ENCODE results near the gene RIPK1. TPM values are rescaled to one million over a fixed set of nuclear protein-coding genes. Genes with fewer than 3 reads are reported as not detected.

The RIPK1 gene
- total RNA-seq, 1 donor from 2014 or later = 4.9 TPM

- H3K27me3 ChIP-seq = peaks cover 32% of the 10 kb centered on the region
- peak overlapping the region; percentile 84 for H2AFZ ChIP-seq (replicated peaks)
- Mint-ChIP-seq H3K36me3 (peaks cover 9% of the 10 kb centered on the region), H3K9me3 (peaks cover 27% of the 10 kb centered on the region), H3K4me3 (peak overlapping the region; percentile 90), H3K27me3 (ENCODE audit: insufficient read depth, low read depth) (peaks cover 8% of the 10 kb centered on the region), H3K27ac (peak overlapping the region; percentile 17), H3K4me1 (peaks cover 12% of the 10 kb centered on the region)
- no peak overlapping the region for H3K27ac ChIP-seq
- DNase-seq (ENCODE audit: low spot score) = peak; percentile 85
- H3K4me1 ChIP-seq = no peaks in the 10 kb centered on the region
- peaks cover 35% of the 10 kb centered on the region for H3F3A ChIP-seq (ENCODE audit: low read depth)
- H3K9ac ChIP-seq = no peak overlapping the region
- peaks cover 5% of the 10 kb centered on the region for H3K79me2 ChIP-seq (ENCODE audit: low read depth)
- peak overlapping the region; percentile 58 for H3K4me3 ChIP-seq
- H3K9me3 ChIP-seq (ENCODE audit: low read depth) = peaks cover 6% of the 10 kb centered on the region
- H3K4me2 ChIP-seq = peak overlapping the region; percentile 83
- H4K20me1 ChIP-seq (ENCODE audit: low read depth) = no peaks in the 10 kb centered on the region
- H3K36me3 ChIP-seq = no peaks in the 10 kb centered on the region
- TF ChIP-seq EZH2 (IDR thresholded peaks at IDR 0.05) = no peak
- no peak for TF ChIP-seq EZH2phosphoT487 (IDR thresholded peaks at IDR 0.05)
- TF ChIP-seq, protein P1, sequence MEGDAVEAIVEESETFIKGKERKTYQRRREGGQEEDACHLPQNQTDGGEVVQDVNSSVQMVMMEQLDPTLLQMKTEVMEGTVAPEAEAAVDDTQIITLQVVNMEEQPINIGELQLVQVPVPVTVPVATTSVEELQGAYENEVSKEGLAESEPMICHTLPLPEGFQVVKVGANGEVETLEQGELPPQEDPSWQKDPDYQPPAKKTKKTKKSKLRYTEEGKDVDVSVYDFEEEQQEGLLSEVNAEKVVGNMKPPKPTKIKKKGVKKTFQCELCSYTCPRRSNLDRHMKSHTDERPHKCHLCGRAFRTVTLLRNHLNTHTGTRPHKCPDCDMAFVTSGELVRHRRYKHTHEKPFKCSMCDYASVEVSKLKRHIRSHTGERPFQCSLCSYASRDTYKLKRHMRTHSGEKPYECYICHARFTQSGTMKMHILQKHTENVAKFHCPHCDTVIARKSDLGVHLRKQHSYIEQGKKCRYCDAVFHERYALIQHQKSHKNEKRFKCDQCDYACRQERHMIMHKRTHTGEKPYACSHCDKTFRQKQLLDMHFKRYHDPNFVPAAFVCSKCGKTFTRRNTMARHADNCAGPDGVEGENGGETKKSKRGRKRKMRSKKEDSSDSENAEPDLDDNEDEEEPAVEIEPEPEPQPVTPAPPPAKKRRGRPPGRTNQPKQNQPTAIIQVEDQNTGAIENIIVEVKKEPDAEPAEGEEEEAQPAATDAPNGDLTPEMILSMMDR (IDR thresholded peaks at IDR 0.05) = no peak
Observed at GRCh38 chr6:3063733-3064700, 4.3 kb upstream of the RIPK1 start.

GRCh38 chr6:3071568-3071967 lies 3.3 kb downstream of the RIPK1 start:
- no peak overlapping the region for H3K9ac ChIP-seq
- Mint-ChIP-seq H3K36me3 (peaks cover 12% of the 10 kb centered on the region), H3K27me3 (ENCODE audit: insufficient read depth, low read depth) (peaks cover 2% of the 10 kb centered on the region), H3K4me1 (peaks cover 23% of the 10 kb centered on the region), H3K4me3 (no peak overlapping the region), H3K9me3 (peaks cover 8% of the 10 kb centered on the region), H3K27ac (no peak overlapping the region)
- H3K79me2 ChIP-seq (ENCODE audit: low read depth) = peaks cover 43% of the 10 kb centered on the region
- no peak overlapping the region for H3K4me2 ChIP-seq
- peaks cover 6% of the 10 kb centered on the region for H3K9me3 ChIP-seq (ENCODE audit: low read depth)
- H3K4me3 ChIP-seq = no peak overlapping the region
- H4K20me1 ChIP-seq (ENCODE audit: low read depth) = no peaks in the 10 kb centered on the region
- no peaks in the 10 kb centered on the region for H3K36me3 ChIP-seq
- H3K4me1 ChIP-seq = peaks cover 16% of the 10 kb centered on the region
- peaks cover 3% of the 10 kb centered on the region for H3K27me3 ChIP-seq
- DNase-seq (ENCODE audit: low spot score) = no peak
- TF ChIP-seq, protein P1 (IDR thresholded peaks at IDR 0.05) = no peak
- TF ChIP-seq EZH2 (IDR thresholded peaks at IDR 0.05) (no peak), EZH2phosphoT487 (IDR thresholded peaks at IDR 0.05) (no peak)
- peaks cover 38% of the 10 kb centered on the region for H3F3A ChIP-seq (ENCODE audit: low read depth)
- H2AFZ ChIP-seq (replicated peaks) = no peak overlapping the region
- H3K27ac ChIP-seq = no peak overlapping the region

DNA sequence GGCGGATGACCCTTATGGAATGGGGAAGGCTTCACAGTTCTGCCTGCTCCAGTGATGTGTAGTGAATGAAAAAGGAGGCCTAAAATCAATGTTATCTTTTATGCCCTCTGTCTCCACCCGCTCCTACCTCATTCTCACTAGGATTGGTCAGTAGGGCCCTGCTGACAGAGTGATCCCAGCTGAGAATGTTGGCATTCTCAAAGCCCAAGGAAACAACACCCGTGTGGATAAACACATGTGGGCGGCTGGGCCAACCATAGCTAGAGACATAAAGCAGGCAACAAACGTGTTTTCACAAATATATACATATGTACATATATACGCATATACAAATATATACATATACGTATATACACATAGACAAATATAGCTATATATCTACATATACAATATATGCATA lies 4.5 kb downstream of the RIPK1 start:
- Mint-ChIP-seq H3K4me3 (no peak overlapping the region), H3K4me1 (peaks cover 21% of the 10 kb centered on the region), H3K9me3 (peaks cover 2% of the 10 kb centered on the region), H3K36me3 (peaks cover 19% of the 10 kb centered on the region), H3K27ac (no peak overlapping the region), H3K27me3 (ENCODE audit: insufficient read depth, low read depth) (peaks cover 2% of the 10 kb centered on the region)
- Histone ChIP-seq H3K27me3 (no peaks in the 10 kb centered on the region), H3K4me3 (no peak overlapping the region), H3K79me2 (ENCODE audit: low read depth) (peaks cover 42% of the 10 kb centered on the region), H3K4me1 (peaks cover 16% of the 10 kb centered on the region), H3K9ac (no peak overlapping the region), H3K27ac (no peak overlapping the region), H3K36me3 (no peaks in the 10 kb centered on the region), H2AFZ (replicated peaks) (no peak overlapping the region), H3F3A (ENCODE audit: low read depth) (peaks cover 30% of the 10 kb centered on the region), H3K4me2 (no peak overlapping the region), H3K9me3 (ENCODE audit: low read depth) (no peaks in the 10 kb centered on the region), H4K20me1 (ENCODE audit: low read depth) (no peaks in the 10 kb centered on the region)
- no peak for DNase-seq (ENCODE audit: low spot score)
- TF ChIP-seq, protein P1 (IDR thresholded peaks at IDR 0.05) = no peak
- no peak for TF ChIP-seq EZH2phosphoT487 (IDR thresholded peaks at IDR 0.05)
- TF ChIP-seq EZH2 (IDR thresholded peaks at IDR 0.05) = no peak
